Ovary (tissue), 9 donors: ENCODE data around the gene ATP6V0A4. TPM values are rescaled to one million over a fixed set of nuclear protein-coding genes. Genes with fewer than 3 reads are reported as not detected.

Experiments used
- DNase-seq, 5 donors: peaks; one replicate each; pipeline ENCODE4 v3.0.0-alpha.2; 2019 to 2020
- H3K27ac ChIP-seq, 2 donors: fragments of 200-600 bp; one replicate each; pipeline versions ENCODE4 v1.5.1 to v1.8.0; 2019 to 2022
- H3K27me3 ChIP-seq: fragments of 200-600 bp; one replicate; pipeline ENCODE4 v1.8.0; 2022
- H3K36me3 ChIP-seq: fragments of 200-600 bp; sonication (generic); one replicate; pipeline ENCODE4 v1.5.1; 2019
- H3K4me1 ChIP-seq: one replicate; pipeline ENCODE4 v1.8.1; 2013; ENCODE audit warnings: mild to moderate bottlenecking, moderate library complexity; ENCODE audit not compliant: insufficient read depth
- H3K4me3 ChIP-seq: fragments of 200-600 bp; sonication (generic); one replicate; pipeline ENCODE4 v1.5.1; 2017
- H3K9me3 ChIP-seq, 2 donors: fragments of 200-600 bp in 1 of 2; sonication (generic) in 1 of 2; one replicate each; pipeline versions ENCODE4 v1.5.1 to v1.8.1; 2013 to 2019; ENCODE audit warnings: mild to moderate bottlenecking in 1 of 2, moderate library complexity in 1 of 2
- EP300 ChIP-seq: sonication (generic); formaldehyde crosslinking; IDR thresholded peaks from one replicate; pipeline ENCODE4 v1.6.1; 2017; ENCODE audit warnings: antibody characterized with exemption
- POLR2A ChIP-seq: fragments of 450-650 bp; IDR thresholded peaks from one replicate; pipeline ENCODE4 v1.6.1; 2017; ENCODE audit warnings: antibody characterized with exemption, mild to moderate bottlenecking, moderate library complexity
- WGBS, 3 donors: extraction: QIAGEN DNeasy Blood & Tissue Kit in 1 of 3; methylation state at CpG; one replicate each; pipeline versions ENCODE4 v1.1.5 to v1.1.7; 2013 to 2017; 5-methylcytosine and 5-hydroxymethylcytosine counted together
- intact Hi-C, 4 donors: fragments of 100-400 bp; cut with DNase I; formaldehyde crosslinking; loops; one replicate each; pipeline versions ENCODE4 v1.11.0 to v1.15.1; 2022 to 2023
- polyA plus RNA-seq, 2 donors: library from polyadenylated mRNA; stranded (reverse); fragments of 200-250 nt in 1 of 2; fragments of 350-450 nt in 1 of 2; fragmentation: Illumina TruSeq in 1 of 2; extraction: RNeasy Lipid Tissue Mini Kit (QIAGEN cat#74804) in 1 of 2; gene quantifications; one replicate each; pipeline ENCODE4 v1.2.3, GENCODE V29; 2013 to 2014
- total RNA-seq, 7 donors: library from RNA; depleted of rRNA in 2 of 7; stranded (reverse); fragments of >200 nt in 2 of 7; fragmentation: NEBNext Ultra II Directional in 3 of 7; extraction: Animal tissue kit (Norgen Biotek cat#: 25700) in 3 of 7; gene quantifications; one replicate each; pipeline versions ENCODE4 v1.1.0 to v1.2.4, GENCODE V29; 2016 to 2023
- TF ChIP-seq, protein P1 (sequence below), 3 donors: fragments of 450-650 bp in 2 of 3; fragments of 200-600 bp in 1 of 3; IDR thresholded peaks; one replicate each; pipeline versions ENCODE4 v1.5.1 to v1.8.0; 2016 to 2022; ENCODE audit warnings: antibody characterized with exemption in 3 of 3, mild to moderate bottlenecking in 1 of 3
- donor health status: DM: no; HTN: no; CAD: no; lungs with moderate emphysema.
- donor health status: DM: no; HTN: no; CAD: no.
- donor health status: Bipolar disorder and iron deficiency.
- donor health status: DM: yes; HTN: yes; CAD: no.
- donor health status: DM: no; HTN: no; CAD: no.
- donor health status: DM: yes; HTN: yes; CAD: no.

ATP6V0A4 gene
- total and polyA plus RNA-seq, 9 donors: 1.7 TPM; not detected in 8

DNA sequence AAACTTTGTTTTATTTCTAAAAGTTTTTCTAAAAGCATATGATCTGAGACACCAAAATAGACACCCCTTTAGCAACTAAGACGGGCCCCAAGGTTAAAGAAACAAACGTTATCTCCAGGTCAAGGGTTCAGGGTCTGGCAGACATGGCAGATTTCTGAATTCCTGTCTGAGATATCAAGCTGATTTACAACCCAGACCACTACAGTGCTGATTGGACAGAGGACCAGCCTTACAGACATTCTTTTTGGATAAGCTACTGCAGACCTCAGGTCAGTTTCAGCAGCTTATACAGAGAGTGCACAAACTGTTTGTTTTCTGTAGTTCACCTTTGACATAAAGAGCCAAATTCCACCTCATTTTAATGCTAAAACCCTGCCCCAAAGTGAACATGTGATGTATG is 131.6 kb downstream of the ATP6V0A4 start:
- H3K4me3 ChIP-seq: no peak overlapping the region
- H3K27me3 ChIP-seq: no peaks in the 10 kb centered on the region
- peaks cover 7% of the 10 kb centered on the region for H3K4me1 ChIP-seq
- H3K9me3 ChIP-seq: no peaks in the 10 kb centered on the region
- no peak for TF ChIP-seq EP300
- TF ChIP-seq, protein P1, sequence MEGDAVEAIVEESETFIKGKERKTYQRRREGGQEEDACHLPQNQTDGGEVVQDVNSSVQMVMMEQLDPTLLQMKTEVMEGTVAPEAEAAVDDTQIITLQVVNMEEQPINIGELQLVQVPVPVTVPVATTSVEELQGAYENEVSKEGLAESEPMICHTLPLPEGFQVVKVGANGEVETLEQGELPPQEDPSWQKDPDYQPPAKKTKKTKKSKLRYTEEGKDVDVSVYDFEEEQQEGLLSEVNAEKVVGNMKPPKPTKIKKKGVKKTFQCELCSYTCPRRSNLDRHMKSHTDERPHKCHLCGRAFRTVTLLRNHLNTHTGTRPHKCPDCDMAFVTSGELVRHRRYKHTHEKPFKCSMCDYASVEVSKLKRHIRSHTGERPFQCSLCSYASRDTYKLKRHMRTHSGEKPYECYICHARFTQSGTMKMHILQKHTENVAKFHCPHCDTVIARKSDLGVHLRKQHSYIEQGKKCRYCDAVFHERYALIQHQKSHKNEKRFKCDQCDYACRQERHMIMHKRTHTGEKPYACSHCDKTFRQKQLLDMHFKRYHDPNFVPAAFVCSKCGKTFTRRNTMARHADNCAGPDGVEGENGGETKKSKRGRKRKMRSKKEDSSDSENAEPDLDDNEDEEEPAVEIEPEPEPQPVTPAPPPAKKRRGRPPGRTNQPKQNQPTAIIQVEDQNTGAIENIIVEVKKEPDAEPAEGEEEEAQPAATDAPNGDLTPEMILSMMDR (IDR thresholded peaks at IDR 0.05): no peak
- peak in 1 of 5 donors; percentile 20 for DNase-seq
- H3K36me3 ChIP-seq: no peaks in the 10 kb centered on the region
- WGBS, 3 donors: 0 to 1% (median 0%) methylated on average over 2 of the region's 2 CpGs
- peak overlapping the region in 1 of 2 donors; percentile 64 for H3K27ac ChIP-seq
- intact Hi-C loops: no loop called here

DNA sequence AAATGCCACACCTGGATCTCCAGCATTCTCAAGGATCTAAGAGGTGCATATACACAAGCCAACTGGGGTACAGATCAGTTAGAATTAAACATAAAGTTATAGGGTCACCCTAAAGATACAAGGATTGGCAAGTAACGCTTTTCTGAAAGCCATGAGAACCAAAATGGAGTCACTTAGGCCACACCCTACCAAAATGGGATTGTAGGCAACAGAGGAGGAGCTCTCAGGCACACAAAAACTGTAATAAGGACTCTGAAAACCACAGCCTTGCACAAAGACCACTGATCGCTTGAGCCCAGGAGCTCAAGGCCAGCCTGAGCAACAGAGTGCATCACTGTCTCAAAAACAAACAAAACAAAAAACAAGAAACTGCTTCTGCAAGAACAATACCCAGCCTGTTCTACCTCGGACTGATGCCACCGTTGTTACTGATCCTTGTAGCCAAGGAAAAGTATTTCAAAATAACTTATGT is 132.3 kb downstream of the ATP6V0A4 start:
- intact Hi-C loops: no loop called here
- Histone ChIP-seq H3K27me3 (no peaks in the 10 kb centered on the region), H3K27ac (peak overlapping the region in 1 of 2 donors; percentile 64), H3K9me3 (no peaks in the 10 kb centered on the region), H3K4me3 (no peak overlapping the region), H3K4me1 (peaks cover 7% of the 10 kb centered on the region), H3K36me3 (no peaks in the 10 kb centered on the region)
- WGBS, 3 donors: 27 to 35% (median 30%) methylated on average over 4 of the region's 4 CpGs
- TF ChIP-seq, protein P1 (IDR thresholded peaks at IDR 0.05): no peak
- DNase-seq: no peak

DNA sequence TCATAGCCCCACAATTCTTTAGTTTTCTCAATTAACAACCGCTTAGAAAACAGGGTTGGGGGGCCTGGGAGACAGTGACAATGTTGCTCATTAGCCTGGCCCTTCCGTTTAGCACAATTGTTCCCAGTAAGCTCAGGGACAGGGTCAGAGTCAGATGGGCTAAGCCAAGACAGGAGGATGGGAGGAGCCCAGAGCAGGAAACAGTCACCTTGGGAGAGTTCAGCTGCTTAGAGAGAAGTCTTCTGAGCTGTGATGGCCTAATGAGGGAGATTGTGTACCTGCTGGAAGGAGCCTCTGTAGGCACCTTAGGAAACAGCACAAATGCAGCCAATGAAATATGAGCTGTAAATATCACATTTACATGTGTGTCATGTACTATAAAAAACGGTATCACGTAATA is 132.7 kb downstream of the ATP6V0A4 start:
- Histone ChIP-seq H3K9me3 (no peaks in the 10 kb centered on the region), H3K4me3 (no peak overlapping the region), H3K27me3 (no peaks in the 10 kb centered on the region), H3K36me3 (no peaks in the 10 kb centered on the region), H3K27ac (peak overlapping the region in 1 of 2 donors; percentile 64), H3K4me1 (peaks cover 7% of the 10 kb centered on the region)
- no peak for TF ChIP-seq POLR2A
- no peak for TF ChIP-seq EP300
- TF ChIP-seq, protein P1 (IDR thresholded peaks at IDR 0.05): no peak
- intact Hi-C loops: no loop called here
- no peak for DNase-seq
- WGBS, 3 donors: 74 to 82% (median 81%) methylated on average over 4 of the region's 4 CpGs

DNA sequence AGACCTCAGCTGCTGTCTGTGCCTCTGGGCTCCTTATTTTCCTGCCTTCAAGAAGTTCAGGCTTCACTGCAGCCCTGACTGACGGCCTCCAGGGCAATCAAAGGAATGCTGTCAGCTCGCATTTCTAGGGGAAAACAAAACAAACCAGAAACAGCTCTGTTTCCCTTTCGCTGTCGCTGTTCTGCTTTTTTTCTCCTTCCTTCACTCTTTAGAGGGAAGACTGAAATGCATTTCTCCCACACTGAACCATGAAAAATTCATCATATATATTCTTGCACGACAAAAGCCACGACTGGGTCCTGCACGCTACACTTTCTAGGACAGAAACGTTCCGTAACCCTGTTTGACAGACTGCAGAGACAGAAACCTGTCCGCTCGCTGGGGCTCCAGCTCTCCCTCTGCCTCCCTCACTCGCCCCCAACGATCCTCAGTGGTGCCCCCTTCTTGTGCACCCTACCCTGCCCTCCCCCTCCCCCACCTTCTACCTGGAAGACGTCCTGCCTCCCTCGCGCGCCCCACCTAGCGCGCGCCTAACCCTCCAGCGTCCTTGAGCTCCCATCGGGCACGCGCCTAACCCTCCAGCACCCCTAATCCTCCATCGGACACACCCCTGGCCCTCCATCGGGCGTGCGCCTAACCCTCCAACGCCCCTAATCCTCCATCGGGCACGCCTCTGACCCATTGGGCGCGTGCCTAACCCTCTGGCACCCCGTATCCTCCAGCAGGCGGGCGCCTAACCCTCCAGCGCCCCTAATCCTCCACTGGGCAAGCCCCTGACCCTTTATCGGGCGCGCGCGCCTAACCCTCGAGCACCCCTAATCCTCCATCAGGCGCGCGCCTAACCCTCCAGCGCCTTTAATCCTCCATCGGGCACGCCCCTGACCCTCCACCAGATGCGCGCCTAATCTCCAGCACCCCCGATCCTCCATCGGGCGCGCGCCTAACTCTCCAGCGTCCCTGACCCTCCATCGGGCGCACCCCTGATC is 134.0 kb downstream of the ATP6V0A4 start:
- Histone ChIP-seq H3K36me3 (no peaks in the 10 kb centered on the region), H3K27ac (peak overlapping the region; percentile 54 to 78), H3K4me3 (peak overlapping the region; percentile 31), H3K9me3 (no peaks in the 10 kb centered on the region), H3K4me1 (peaks cover 7% of the 10 kb centered on the region), H3K27me3 (no peaks in the 10 kb centered on the region)
- WGBS, 3 donors: 38 to 58% (median 45%) methylated on average over 59 of the region's 59 CpGs
- DNase-seq: peak in 4 of 5 donors; percentile 18 to 53 (median 36)
- TF ChIP-seq EP300 (no peak), POLR2A (no peak)
- TF ChIP-seq, protein P1 (IDR thresholded peaks at IDR 0.05): no peak
- intact Hi-C loops: no loop called here
